Measurements from ENCODE around the gene CRYGC.

DNA sequence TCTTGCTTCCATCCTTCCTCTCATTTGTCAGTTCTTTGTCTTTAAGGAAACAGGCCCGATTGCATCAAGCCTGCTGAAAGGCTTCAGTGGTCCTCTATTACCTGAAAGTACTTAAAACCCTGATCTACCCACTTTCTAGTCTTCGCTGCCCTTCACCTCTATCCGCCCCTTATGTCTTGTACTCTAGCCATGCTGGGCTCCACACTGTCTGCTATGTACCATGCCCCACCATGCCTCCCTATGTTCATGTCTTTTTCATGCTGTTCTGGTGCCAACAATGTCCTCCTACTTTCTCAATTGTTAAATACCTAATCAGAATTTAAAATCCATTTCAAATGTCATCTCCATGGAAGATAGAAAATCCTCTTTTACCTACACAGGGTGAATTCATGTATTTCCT lies 33.5 kb downstream of the CRYGC start:
- TF ChIP-seq, protein P1, sequence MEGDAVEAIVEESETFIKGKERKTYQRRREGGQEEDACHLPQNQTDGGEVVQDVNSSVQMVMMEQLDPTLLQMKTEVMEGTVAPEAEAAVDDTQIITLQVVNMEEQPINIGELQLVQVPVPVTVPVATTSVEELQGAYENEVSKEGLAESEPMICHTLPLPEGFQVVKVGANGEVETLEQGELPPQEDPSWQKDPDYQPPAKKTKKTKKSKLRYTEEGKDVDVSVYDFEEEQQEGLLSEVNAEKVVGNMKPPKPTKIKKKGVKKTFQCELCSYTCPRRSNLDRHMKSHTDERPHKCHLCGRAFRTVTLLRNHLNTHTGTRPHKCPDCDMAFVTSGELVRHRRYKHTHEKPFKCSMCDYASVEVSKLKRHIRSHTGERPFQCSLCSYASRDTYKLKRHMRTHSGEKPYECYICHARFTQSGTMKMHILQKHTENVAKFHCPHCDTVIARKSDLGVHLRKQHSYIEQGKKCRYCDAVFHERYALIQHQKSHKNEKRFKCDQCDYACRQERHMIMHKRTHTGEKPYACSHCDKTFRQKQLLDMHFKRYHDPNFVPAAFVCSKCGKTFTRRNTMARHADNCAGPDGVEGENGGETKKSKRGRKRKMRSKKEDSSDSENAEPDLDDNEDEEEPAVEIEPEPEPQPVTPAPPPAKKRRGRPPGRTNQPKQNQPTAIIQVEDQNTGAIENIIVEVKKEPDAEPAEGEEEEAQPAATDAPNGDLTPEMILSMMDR (IDR thresholded peaks at IDR 0.05 in 4 of 5, conservative IDR thresholded peaks at IDR 0.05 in 1 of 5) = no peak
- no peak for TF ChIP-seq POLR2A (IDR thresholded peaks at IDR 0.05)

All from gastrocnemius medialis (tissue), 4 donors.